GM12864 (cell line): ENCODE measurements around the gene NDUFB7.
A peak's percentile ranks its signal among the peaks of the same experiment; 100 is the strongest.

Source experiments
- DNase-seq: peaks from one replicate; pipeline ENCODE4 v3.0.0-alpha.2; 2011; ENCODE audit warnings: low read depth
- H3K4me3 ChIP-seq: 2 replicates; pipeline ENCODE4 v1.5.1; 2011; ENCODE audit warnings: mild to moderate bottlenecking, low read depth, low read length, control low read depth
- CTCF ChIP-seq: IDR thresholded peaks from 2 replicates; pipeline ENCODE4 v1.5.1; 2011; ENCODE audit warnings: low read depth, mild to moderate bottlenecking, moderate library complexity, low read length, control low read depth, inconsistent platforms; ENCODE audit errors: missing control alignments

NDUFB7 gene

GRCh38 chr19:14517840-14518505 lies 53.9 kb downstream of the NDUFB7 start, which contains the start of gene DNAJB1:
DNAJB1 (minus strand) TSS chr19:14518397; CDS start chr19:14518349, 48 bp downstream.
- DNase-seq = no peak
- no peak for TF ChIP-seq CTCF
- peak within 1 kb of the TSS; percentile 88 for H3K4me3 ChIP-seq

GRCh38 chr19:14517446-14517839 lies 54.4 kb downstream of the NDUFB7 start:
- no peak for TF ChIP-seq CTCF
- H3K4me3 ChIP-seq = peak overlapping the region; percentile 88
- no peak for DNase-seq

GRCh38 chr19:14516746-14517438 lies 55.0 kb downstream of the NDUFB7 start:
- H3K4me3 ChIP-seq = peak overlapping the region; percentile 88
- DNase-seq = no peak
- TF ChIP-seq CTCF = no peak
